GM13977 (cell line): ENCODE measurements around the gene PMS1.

Source experiments
- DNase-seq: peaks from one replicate; pipeline ENCODE4 v3.0.0; 2012; ENCODE audit warnings: low spot score
- in situ Hi-C: fragments of 300-500 bp; cut with MboI; formaldehyde crosslinking; loops from one replicate; pipeline ENCODE4 v1.12.0; 2022; ENCODE audit warnings: low sequenced_read_pairs, low pct_unique_long_range_greater_than_20kb, mixed read lengths, inconsistent platforms; ENCODE audit not compliant: unreplicated experiment
- TF ChIP-seq, protein P1 (sequence below): IDR thresholded peaks from 2 replicates; pipeline ENCODE4 v1.5.1; 2012; ENCODE audit warnings: mild to moderate bottlenecking, control low read depth; ENCODE audit not compliant: insufficient read depth; ENCODE audit errors: extremely low read depth, missing control alignments

The PMS1 gene

DNA sequence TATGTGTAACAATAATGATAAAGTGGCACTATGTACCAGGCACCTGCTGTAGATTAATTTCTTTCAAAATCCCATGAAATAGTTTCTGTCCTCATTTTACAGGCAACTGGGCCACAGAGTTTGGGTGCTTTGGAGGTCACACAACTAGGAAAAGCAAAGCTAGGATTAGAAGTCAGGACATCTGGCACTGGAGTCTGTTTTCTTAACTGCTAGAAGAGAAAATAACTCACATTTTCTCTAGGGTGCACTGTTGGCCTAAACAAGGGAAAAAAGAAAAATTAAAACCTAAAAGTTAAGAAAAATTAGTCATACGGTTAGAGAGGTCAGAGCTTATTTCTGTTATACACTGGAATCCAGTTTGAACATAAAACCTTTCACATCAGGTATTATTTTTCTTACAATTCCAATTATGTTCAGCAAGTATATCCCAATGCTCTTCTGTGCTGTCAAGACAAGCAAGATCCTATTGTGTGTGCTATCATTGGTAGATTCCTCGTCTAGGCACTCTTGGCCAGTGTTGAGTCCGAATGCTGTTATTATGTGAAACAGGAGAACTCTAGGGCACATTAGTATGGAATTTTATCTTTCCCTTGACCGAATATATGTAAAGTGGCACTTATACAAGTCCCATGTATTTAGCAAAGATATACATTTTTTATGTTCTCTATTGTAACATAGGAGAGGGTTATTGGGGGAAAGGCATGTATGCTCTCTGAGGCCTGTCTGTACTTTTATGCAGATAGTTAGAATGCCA lies 20.2 kb upstream of the PMS1 start:
- in situ Hi-C loops = no loop called here

DNA sequence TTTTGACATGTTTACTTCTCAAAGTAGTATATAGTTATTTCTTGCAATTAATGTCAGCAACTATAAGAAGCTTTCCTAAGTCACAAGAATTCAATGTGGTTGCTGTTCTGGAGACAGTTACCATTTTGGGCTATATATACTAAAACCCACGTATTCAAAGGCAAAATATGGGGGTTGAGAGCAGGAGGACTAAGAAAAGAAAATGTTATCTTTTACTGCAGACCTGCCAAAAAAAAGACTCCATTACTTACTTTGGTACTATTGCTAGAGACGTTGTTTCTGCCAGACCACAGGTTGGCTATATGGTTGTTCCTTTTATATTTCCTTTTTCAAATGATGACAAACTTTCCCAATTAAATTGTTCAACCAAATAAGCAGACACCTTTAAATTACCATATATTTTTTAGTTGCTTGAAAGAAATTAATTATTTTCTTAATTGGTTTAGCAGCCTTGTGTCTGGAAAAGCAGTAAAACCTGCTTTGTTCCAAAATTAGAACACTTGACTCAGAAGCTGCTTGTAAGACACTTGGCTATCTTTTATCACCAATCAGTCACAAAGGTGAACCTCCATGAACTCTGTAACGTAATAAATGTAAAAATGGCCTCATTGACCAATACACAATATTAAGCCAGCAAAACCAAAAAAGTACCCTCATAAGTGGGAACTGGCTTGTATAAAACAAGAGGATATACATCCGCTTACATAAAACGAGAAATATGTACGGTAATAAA lies 13.5 kb upstream of the PMS1 start:
- TF ChIP-seq, protein P1, sequence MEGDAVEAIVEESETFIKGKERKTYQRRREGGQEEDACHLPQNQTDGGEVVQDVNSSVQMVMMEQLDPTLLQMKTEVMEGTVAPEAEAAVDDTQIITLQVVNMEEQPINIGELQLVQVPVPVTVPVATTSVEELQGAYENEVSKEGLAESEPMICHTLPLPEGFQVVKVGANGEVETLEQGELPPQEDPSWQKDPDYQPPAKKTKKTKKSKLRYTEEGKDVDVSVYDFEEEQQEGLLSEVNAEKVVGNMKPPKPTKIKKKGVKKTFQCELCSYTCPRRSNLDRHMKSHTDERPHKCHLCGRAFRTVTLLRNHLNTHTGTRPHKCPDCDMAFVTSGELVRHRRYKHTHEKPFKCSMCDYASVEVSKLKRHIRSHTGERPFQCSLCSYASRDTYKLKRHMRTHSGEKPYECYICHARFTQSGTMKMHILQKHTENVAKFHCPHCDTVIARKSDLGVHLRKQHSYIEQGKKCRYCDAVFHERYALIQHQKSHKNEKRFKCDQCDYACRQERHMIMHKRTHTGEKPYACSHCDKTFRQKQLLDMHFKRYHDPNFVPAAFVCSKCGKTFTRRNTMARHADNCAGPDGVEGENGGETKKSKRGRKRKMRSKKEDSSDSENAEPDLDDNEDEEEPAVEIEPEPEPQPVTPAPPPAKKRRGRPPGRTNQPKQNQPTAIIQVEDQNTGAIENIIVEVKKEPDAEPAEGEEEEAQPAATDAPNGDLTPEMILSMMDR = no peak
- no peak for DNase-seq
- in situ Hi-C loops = no loop called here

More for the DNA sequence above, 20.2 kb upstream of the PMS1 start:
- no peak for DNase-seq
- TF ChIP-seq, protein P1 = no peak

GRCh38 chr2:189772212-189772611 lies 12.0 kb upstream of the PMS1 start:
- in situ Hi-C loops = no loop called here
- DNase-seq = no peak
- TF ChIP-seq, protein P1 = no peak

- TF ChIP-seq, protein P1 = no peak
- no peak for DNase-seq
- in situ Hi-C loops = no loop called here
Measured at GRCh38 chr2:189782221-189782671, 2.0 kb upstream of the PMS1 start.

DNA sequence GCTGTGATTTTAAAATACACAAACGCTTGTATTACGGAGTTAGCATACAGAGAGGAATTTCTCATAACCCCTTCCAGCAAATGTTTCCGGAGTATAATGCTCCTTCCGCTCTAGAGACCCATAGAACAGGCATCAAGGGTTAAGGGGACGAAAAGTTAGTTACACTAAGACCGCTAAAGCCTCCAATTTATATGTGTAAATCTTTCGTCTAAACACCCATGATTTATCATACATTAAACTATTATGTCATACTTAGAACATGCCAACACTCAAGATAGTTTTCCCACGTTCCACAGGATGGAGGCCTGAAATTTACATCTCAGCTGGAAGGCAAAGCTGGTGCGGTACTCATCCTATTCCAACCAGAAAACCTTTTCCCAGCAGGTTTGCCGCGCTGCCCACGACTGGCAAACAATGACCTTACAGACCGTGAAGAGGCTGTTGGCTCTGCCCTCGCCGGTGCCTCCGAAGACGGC lies 761 bp upstream of the PMS1 start:
- TF ChIP-seq, protein P1 = no peak
- peak; percentile 40 for DNase-seq
- in situ Hi-C loops = no loop called here

- TF ChIP-seq, protein P1 = no peak
- in situ Hi-C loops = loop anchor here (10.0 kb wide), 1 partner anchor 273 kb away; the partner anchor contains the start of gene MSTN
- no peak for DNase-seq
Measured at GRCh38 chr2:189791338-189792042, 7.2 kb downstream of the PMS1 start.
